Calu3 (cell line): ENCODE measurements around the gene BTN3A1. TPM values are rescaled to one million over a fixed set of nuclear protein-coding genes. Genes with fewer than 3 reads are reported as not detected.
A peak's percentile ranks its signal among the peaks of the same experiment; 100 is the strongest.
"Not testable (repeated sequence)": the region's sequence is repeated elsewhere in the genome, so short reads cannot be mapped to it uniquely, and the experiment has no call there.

ENCODE experiments used
- BruUV-seq: library from RNA; stranded (reverse); fragments of 400-500 nt; replicated peaks from 2 replicates; lab custom pipeline; 2021; lab: Mats Ljungman, UMichigan
- CTCF ChIA-PET: fragments of 300-600 bp; sonication (Branson Sonifier 250); formaldehyde crosslinking; loops from one replicate; lab custom pipeline; 2022; ENCODE audit warnings: antibody characterized with exemption; lab: Charles Lee
- DNase-seq: peaks from one replicate; pipeline ENCODE4 v3.0.0; 2022
- H3K27ac Mint-ChIP-seq: one replicate; pipeline ENCODE4 v1.8.0; 2022; ENCODE audit warnings: mixed read lengths; ENCODE audit not compliant: unreplicated experiment
- H3K27me3 Mint-ChIP-seq: one replicate; pipeline ENCODE4 v1.8.0; 2022; ENCODE audit warnings: mixed read lengths; ENCODE audit not compliant: unreplicated experiment
- H3K36me3 Mint-ChIP-seq: one replicate; pipeline ENCODE4 v1.8.0; 2022; ENCODE audit warnings: mild to moderate bottlenecking, moderate library complexity, mixed read lengths; ENCODE audit not compliant: insufficient read depth, unreplicated experiment
- H3K4me1 Mint-ChIP-seq: one replicate; pipeline ENCODE4 v1.8.0; 2022; ENCODE audit warnings: mild to moderate bottlenecking, low read depth, mixed read lengths; ENCODE audit not compliant: unreplicated experiment
- H3K4me3 Mint-ChIP-seq: one replicate; pipeline ENCODE4 v1.8.0; 2022; ENCODE audit warnings: mild to moderate bottlenecking, low read depth, moderate library complexity, mixed read lengths; ENCODE audit not compliant: unreplicated experiment
- H3K9me3 Mint-ChIP-seq: one replicate; pipeline ENCODE4 v1.8.0; 2022; ENCODE audit warnings: low read depth, mixed read lengths; ENCODE audit not compliant: unreplicated experiment
- intact Hi-C: fragments of 100-400 bp; cut with micrococcal nuclease; formaldehyde crosslinking; loops from one replicate; pipeline ENCODE4 v1.10.0; 2022; ENCODE audit not compliant: unreplicated experiment
- total RNA-seq: library from RNA; stranded (reverse); gene quantifications from 2 replicates; pipeline ENCODE4 v1.2.3, GENCODE V29; 2022
- TF ChIP-seq, protein P1 (sequence below): fragments of 200-600 bp; IDR thresholded peaks from one replicate; pipeline ENCODE4 v1.8.0; 2022; ENCODE audit warnings: antibody characterized with exemption; ENCODE audit not compliant: unreplicated experiment

The BTN3A1 gene
- total RNA-seq, 1 experiment from 2014 or later: 29.0 TPM

DNA sequence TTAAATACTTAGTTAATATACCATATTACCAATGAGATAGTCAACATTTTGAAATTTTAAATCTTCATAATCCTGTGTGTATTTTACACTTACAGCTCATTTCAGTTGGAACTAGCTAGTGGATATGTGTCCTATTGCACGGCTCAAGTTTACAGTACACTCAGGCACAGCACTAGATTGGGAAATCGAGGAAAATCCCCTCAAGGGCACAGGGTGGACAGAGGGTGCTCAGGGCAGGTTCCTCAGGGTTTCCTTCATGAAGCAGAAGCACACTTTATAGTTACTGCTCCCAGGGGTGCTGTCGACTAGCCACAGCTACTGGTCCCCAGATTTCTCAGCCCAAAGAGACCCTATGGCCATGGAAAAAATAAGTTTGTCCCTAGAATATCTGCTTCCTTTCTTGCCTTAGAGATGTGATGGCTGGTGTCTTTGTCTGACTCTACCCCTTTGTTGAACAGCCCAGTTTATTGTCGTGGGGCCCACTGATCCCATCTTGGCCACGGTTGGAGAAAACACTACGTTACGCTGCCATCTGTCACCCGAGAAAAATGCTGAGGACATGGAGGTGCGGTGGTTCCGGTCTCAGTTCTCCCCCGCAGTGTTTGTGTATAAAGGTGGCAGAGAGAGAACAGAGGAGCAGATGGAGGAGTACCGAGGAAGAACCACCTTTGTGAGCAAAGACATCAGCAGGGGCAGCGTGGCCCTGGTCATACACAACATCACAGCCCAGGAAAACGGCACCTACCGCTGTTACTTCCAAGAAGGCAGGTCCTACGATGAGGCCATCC, 57.1 kb downstream of the BTN3A1 start:
- peak overlapping the region; percentile 81 for H3K4me3 Mint-ChIP-seq
- intact Hi-C loops: no loop called here
- H3K9me3 Mint-ChIP-seq: no peaks in the 10 kb centered on the region
- H3K36me3 Mint-ChIP-seq: peaks cover 60% of the 10 kb centered on the region
- DNase-seq: no peak
- no peak overlapping the region for H3K27ac Mint-ChIP-seq
- TF ChIP-seq, protein P1, sequence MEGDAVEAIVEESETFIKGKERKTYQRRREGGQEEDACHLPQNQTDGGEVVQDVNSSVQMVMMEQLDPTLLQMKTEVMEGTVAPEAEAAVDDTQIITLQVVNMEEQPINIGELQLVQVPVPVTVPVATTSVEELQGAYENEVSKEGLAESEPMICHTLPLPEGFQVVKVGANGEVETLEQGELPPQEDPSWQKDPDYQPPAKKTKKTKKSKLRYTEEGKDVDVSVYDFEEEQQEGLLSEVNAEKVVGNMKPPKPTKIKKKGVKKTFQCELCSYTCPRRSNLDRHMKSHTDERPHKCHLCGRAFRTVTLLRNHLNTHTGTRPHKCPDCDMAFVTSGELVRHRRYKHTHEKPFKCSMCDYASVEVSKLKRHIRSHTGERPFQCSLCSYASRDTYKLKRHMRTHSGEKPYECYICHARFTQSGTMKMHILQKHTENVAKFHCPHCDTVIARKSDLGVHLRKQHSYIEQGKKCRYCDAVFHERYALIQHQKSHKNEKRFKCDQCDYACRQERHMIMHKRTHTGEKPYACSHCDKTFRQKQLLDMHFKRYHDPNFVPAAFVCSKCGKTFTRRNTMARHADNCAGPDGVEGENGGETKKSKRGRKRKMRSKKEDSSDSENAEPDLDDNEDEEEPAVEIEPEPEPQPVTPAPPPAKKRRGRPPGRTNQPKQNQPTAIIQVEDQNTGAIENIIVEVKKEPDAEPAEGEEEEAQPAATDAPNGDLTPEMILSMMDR: no peak
- CTCF ChIA-PET: no interaction called here
- BruUV-seq: no TSS peak
- no peaks in the 10 kb centered on the region for H3K27me3 Mint-ChIP-seq
- peaks cover 20% of the 10 kb centered on the region for H3K4me1 Mint-ChIP-seq

DNA sequence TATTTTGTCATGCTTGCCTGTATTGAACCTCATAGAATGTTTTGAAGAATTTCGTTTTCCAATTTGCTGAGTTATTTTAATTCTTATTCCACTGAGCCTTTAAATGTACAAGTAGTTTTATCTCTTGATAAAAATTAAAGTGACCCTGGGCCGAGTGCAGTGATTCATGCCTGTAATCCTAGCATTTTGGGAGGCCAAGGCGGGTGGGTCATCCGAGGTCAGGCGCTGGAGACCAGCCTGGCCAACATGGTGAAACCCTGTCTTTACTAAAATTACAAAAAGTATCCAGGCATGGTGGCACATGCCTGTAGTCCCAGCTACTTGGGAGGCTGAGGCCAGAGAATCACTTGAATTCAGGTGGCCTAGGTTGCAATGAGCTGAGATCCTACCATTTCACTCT, 59.3 kb downstream of the BTN3A1 start:
- H3K4me3 Mint-ChIP-seq, DNase-seq, BruUV-seq, H3K9me3 Mint-ChIP-seq, intact Hi-C loops, CTCF ChIA-PET, H3K27ac Mint-ChIP-seq, H3K27me3 Mint-ChIP-seq: not testable (repeated sequence)
- H3K36me3 Mint-ChIP-seq: peaks cover 75% of the 10 kb centered on the region
- peaks cover 20% of the 10 kb centered on the region for H3K4me1 Mint-ChIP-seq

DNA sequence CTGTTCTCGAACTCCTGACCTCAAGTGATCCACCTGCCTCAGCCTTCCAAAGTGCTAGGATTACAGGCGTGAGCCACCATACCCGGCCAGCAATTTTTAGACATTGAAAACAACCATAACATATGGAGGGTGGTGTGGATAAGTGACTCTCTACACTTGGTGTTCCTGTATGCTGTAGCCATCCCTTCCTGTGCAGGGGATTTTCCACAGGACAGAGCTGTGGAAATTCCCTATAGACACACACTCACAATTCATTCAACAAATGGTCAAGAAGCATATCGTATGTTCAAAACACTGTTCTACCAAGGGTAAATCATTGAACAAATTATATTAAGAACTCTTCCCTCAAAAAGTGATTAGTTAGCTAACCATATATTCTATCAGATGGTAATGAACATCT, 61.9 kb downstream of the BTN3A1 start:
- Mint-ChIP-seq H3K4me1 (peaks cover 8% of the 10 kb centered on the region), H3K27me3 (no peaks in the 10 kb centered on the region), H3K4me3 (no peak overlapping the region), H3K36me3 (peaks cover 60% of the 10 kb centered on the region), H3K27ac (no peak overlapping the region), H3K9me3 (no peaks in the 10 kb centered on the region)
- DNase-seq: no peak
- BruUV-seq: no TSS peak
- CTCF ChIA-PET: interaction anchor here (1.2 kb wide), 1 partner anchor 10 kb away, joined by 3 read pairs; no protein-coding TSS in a partner anchor
- TF ChIP-seq, protein P1: no peak
- intact Hi-C loops: no loop called here

DNA sequence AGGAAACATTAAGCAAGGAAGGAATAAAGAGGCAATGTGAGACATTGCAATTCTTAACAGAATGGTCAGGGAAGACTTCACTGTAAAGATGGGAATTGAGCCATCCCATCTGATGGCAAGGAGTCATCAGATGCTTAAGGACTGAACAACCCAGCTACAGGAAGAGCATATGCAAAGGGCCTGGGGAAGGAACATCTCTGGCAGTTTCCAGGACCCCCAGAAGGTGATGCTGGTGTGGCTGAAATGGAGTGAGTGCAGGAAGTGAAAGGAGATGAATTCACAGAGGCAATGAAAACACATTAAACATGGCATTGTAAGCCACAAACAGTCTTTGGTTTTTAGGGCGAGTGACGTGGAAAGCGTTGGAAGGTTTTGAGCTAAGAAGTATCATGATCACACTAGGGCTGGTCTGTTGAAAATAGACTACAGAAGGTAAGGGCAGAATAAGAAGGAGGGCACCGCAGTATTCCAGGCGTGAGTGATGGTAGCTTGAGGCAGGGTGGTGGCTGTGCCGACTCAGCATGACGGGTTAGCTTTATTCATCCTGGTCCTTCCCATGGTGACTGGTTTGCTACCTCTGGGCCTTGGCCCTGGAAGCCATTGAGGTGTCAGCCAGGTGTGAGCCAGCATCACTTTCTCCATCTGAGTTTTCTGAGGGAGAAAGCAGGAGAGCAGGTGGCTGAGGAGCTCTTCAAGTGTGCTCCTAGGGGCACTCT, 62.5 kb downstream of the BTN3A1 start:
- Mint-ChIP-seq H3K9me3 (no peaks in the 10 kb centered on the region), H3K27me3 (no peaks in the 10 kb centered on the region), H3K4me1 (peaks cover 2% of the 10 kb centered on the region), H3K4me3 (no peak overlapping the region), H3K27ac (no peak overlapping the region), H3K36me3 (peaks cover 56% of the 10 kb centered on the region)
- intact Hi-C loops: no loop called here
- DNase-seq: no peak
- CTCF ChIA-PET: interaction anchor here (1.2 kb wide), 1 partner anchor 9 kb away, joined by 3 read pairs; no protein-coding TSS in a partner anchor
- BruUV-seq: no TSS peak
- TF ChIP-seq, protein P1: no peak

Other genes with a start within 250 kb of the BTN3A1 start
- gene BTN3A2, start 37.1 kb upstream of the BTN3A1 start, total RNA-seq: 28.2 and 36.3 TPM in 2 replicates
- 16.9 and 17.6 TPM in 2 replicates for gene BTN2A2, start 19.2 kb upstream of the BTN3A1 start, total RNA-seq
- gene BTN3A3, start 38.2 kb downstream of the BTN3A1 start, total RNA-seq: 15.5 and 20.6 TPM in 2 replicates
- gene BTN2A1, start 55.7 kb downstream of the BTN3A1 start, total RNA-seq: 29.4 and 32.5 TPM in 2 replicates
- gene BTN1A1, start 98.0 kb downstream of the BTN3A1 start, total RNA-seq: not detected in 2 replicates
- 49.7 and 60.0 TPM in 2 replicates for gene HMGN4, start 136.1 kb downstream of the BTN3A1 start, total RNA-seq
- 18.8 and 20.9 TPM in 2 replicates for gene ABT1, start 194.7 kb downstream of the BTN3A1 start, total RNA-seq